GM12874 (cell line): Measurements from ENCODE around the gene SRPRB.

Experiments used
- TF ChIP-seq, protein P1 (sequence below): IDR thresholded peaks from 2 replicates; pipeline ENCODE4 v1.5.1; 2011; ENCODE audit warnings: low read depth, mild to moderate bottlenecking, control low read depth, low read length, moderate library complexity; ENCODE audit not compliant: insufficient read depth

SRPRB gene

DNA sequence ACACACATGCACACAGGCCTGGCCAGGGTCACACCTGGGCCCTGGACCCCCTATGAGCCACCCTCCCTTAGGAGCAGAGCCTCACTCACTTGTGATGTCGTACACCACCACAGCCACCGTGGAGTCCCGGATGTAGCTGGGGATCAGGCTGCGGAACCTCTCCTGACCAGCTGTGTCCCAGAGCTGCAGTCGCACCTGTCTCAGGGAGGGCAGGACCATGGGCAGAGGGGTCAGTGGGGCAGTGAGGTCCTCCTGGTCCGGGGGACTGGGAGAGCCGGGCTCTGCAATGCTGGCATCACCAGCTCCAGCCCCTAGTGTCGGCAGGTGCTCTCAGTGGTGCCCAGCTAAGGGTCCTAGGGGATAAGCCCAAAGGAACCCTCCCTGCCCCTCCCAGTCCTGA lies 35.6 kb downstream of the SRPRB start:
- TF ChIP-seq, protein P1, sequence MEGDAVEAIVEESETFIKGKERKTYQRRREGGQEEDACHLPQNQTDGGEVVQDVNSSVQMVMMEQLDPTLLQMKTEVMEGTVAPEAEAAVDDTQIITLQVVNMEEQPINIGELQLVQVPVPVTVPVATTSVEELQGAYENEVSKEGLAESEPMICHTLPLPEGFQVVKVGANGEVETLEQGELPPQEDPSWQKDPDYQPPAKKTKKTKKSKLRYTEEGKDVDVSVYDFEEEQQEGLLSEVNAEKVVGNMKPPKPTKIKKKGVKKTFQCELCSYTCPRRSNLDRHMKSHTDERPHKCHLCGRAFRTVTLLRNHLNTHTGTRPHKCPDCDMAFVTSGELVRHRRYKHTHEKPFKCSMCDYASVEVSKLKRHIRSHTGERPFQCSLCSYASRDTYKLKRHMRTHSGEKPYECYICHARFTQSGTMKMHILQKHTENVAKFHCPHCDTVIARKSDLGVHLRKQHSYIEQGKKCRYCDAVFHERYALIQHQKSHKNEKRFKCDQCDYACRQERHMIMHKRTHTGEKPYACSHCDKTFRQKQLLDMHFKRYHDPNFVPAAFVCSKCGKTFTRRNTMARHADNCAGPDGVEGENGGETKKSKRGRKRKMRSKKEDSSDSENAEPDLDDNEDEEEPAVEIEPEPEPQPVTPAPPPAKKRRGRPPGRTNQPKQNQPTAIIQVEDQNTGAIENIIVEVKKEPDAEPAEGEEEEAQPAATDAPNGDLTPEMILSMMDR = no peak

DNA sequence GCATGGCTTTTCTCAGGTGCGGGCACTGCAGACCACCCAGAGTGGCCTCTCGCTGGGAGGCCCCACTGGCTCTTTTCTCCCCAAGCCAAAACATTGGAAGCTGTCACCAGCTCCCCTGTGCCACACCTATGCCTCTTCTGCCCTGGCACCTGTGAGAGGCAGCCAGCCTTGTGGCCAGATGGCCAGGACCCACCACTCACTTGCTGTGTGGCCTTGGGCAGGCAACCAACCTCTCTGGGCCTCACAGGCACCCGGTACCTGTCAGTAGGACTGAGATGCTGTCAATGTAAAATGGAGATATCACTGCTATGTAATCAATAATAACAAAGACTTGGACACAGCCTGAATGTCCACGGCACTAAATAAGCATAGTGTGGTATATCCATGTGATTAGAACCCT lies 36.5 kb downstream of the SRPRB start:
- TF ChIP-seq, protein P1 = no peak

DNA sequence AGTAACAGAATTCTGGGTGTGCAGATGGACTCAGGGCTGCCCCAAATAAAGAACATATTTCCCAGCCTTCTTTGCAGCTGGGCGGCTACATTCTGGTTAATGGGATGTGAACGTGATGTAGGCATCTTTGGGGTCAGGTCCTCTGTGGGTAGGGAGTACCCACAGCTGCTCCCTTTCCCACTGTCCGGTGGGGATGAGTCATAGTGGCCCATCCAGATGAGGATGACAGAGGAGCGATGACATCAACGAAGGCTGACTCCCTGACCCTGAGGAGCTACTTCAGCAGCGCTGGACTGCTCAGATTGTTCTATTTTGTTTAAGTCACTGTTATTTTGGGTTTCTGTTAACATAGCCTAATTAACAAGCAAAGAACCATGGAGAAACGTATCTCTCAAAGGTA lies 38.0 kb downstream of the SRPRB start:
- TF ChIP-seq, protein P1 = no peak

DNA sequence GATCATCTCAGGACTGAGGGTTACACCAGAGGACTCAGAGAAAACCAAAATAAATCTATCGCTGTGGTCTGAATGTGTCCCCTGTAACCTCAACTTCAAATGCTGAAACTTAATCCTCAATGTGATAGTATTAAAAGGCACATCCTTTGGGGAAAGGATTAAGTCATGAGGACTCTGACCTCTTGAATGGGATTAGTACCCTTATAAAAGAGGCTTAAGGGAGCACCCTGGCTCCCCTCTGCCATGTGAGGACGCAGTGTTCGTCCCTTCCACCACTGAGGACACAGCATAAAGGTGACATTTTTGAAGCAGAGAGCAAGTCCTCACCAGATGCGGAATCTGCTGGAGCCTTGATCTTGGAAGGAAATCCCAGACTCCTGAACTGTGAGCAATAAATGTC lies 39.5 kb downstream of the SRPRB start:
- TF ChIP-seq, protein P1 = no peak

DNA sequence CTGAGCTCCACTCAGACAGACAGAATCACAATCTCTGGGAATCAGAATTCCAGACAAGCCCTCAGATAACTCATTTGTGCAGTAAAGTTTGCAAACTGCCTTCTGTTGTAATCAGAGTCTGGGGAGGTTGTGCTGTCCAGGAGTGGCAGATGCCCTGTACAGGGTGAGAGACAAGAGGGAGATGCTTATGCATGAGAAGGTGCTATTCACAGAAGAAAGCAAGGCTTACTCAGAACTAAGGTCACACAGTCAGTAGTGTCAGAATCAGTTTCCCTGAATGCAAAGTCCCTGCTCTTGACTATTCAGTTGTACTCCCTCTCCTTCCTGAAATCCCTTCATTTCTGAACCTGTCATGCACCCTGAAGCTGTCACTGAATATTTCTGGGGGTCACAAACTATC lies 43.7 kb downstream of the SRPRB start:
- TF ChIP-seq, protein P1 = no peak

DNA sequence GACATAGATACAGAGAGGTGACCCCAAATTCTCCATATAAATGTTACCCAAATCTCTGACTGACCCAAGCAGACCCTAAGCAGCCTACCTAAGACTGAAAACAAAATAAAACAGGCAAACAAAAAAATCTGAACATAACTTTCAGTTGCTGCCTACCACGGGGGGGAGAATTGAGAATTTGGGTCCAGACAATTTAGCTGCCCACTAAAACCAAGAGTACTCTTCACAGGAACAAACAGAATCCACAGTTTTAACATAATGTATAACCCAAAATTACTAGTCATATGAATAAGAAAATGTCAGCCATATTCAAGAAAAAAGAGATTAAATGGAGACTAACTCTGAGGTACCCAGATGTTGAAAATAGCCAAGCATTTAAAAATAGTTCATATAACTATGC lies 44.4 kb downstream of the SRPRB start:
- TF ChIP-seq, protein P1 = no peak

DNA sequence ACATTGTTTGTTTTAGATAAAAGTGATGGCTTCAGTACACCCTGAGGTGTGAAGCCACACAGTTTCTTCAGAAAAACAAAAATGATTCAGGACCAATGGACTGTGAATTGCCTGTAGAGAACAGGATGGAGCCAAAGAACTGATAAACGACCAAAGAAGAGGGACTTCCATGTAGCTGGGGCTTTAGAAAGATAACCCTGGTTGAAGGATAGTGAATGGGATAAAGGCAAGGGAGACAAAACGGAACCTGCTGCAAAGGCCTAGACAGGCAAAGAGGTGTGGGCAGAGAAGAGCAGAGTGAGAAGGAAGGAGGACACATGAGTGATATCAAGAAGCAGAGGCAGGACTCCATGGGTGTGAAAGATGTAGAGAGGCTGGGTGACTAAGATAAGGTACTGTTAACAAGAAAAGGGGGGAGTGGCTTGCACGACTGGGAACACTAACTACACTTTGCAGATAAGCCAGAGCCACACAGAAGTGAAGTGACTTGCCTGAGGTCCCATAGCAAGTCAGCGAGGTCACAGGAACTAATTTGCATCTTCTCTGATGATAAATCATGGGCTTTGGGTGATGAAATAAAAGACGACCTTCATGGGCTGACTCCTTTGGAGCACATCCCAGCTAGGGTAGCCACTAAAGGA lies 45.8 kb downstream of the SRPRB start:
- TF ChIP-seq, protein P1 = no peak
